Activated T-cell treated with anti-CD3 and anti-CD28 coated beads, Interleukin-2, amount 50 U/mL, for 72 hours (primary cell): ENCODE results near the gene HACE1. TPM values are rescaled to one million over a fixed set of nuclear protein-coding genes. Genes with fewer than 3 reads are reported as not detected.

Experiments
- ATAC-seq, 2 donors: fragments of 150-1000 bp; cut with Tn5 transposase; replicated peaks in 1 of 2; 2 replicates each; pipeline ENCODE4 v1.10.0; 2021; ENCODE audit warnings: moderate library complexity in 2 of 2, mild to moderate bottlenecking in 1 of 2
- DNase-seq, 2 donors: peaks; one replicate each; pipeline ENCODE4 v3.0.0; 2021 to 2022; ENCODE audit warnings: mixed read lengths in 1 of 2
- H3K27ac Mint-ChIP-seq: one replicate; pipeline ENCODE4 v1.8.0; 2022; ENCODE audit warnings: mild to moderate bottlenecking, moderate library complexity, mixed read lengths
- H3K27me3 Mint-ChIP-seq: one replicate; pipeline ENCODE4 v1.8.0; 2022; ENCODE audit warnings: low read depth, mixed read lengths
- H3K36me3 Mint-ChIP-seq, 2 donors: one replicate each; pipeline ENCODE4 v1.8.0; 2022; ENCODE audit warnings: mixed read lengths in 2 of 2, mild to moderate bottlenecking in 1 of 2; ENCODE audit not compliant: insufficient read depth in 2 of 2
- H3K4me1 Mint-ChIP-seq: one replicate; pipeline ENCODE4 v1.8.0; 2022; ENCODE audit warnings: low read depth, mixed read lengths
- H3K4me3 Mint-ChIP-seq, 2 donors: one replicate each; pipeline ENCODE4 v1.8.0; 2022; ENCODE audit warnings: mild to moderate bottlenecking in 2 of 2, mixed read lengths in 2 of 2, moderate library complexity in 2 of 2
- H3K9me3 Mint-ChIP-seq, 2 donors: one replicate each; pipeline ENCODE4 v1.8.0; 2022; ENCODE audit warnings: mixed read lengths in 2 of 2
- total RNA-seq, 2 donors: library from RNA; stranded (reverse); gene quantifications; one replicate each; pipeline ENCODE4 v1.2.3, GENCODE V29; 2022

Gene HACE1
- total RNA-seq, 2 donors from 2014 or later, result 17.7 to 22.5 TPM

- Mint-ChIP-seq H3K27me3 (no peaks in the 10 kb centered on the region), H3K9me3 (no peaks in the 10 kb centered on the region), H3K4me3 (no peak overlapping the region), H3K27ac (no peak overlapping the region), H3K4me1 (peaks cover 27% of the 10 kb centered on the region), H3K36me3 (no peaks in the 10 kb centered on the region)
- ATAC-seq, result no peak
- DNase-seq, result no peak
Observed at GRCh38 chr6:104685871-104686549, 173.7 kb downstream of the HACE1 start.

- Mint-ChIP-seq H3K27ac (no peak overlapping the region), H3K27me3 (no peaks in the 10 kb centered on the region), H3K4me3 (no peak overlapping the region), H3K4me1 (peaks cover 27% of the 10 kb centered on the region), H3K9me3 (no peaks in the 10 kb centered on the region), H3K36me3 (no peaks in the 10 kb centered on the region)
- DNase-seq (no peak), ATAC-seq (no peak)
Observed at GRCh38 chr6:104684911-104685415, 174.8 kb downstream of the HACE1 start.

- no peak overlapping the region for H3K4me3 Mint-ChIP-seq
- peak overlapping the region; percentile 66 for H3K27ac Mint-ChIP-seq
- H3K27me3 Mint-ChIP-seq, result no peaks in the 10 kb centered on the region
- H3K4me1 Mint-ChIP-seq, result peaks cover 27% of the 10 kb centered on the region
- no peaks in the 10 kb centered on the region for H3K9me3 Mint-ChIP-seq
- DNase-seq (no peak), ATAC-seq (no peak)
- no peaks in the 10 kb centered on the region for H3K36me3 Mint-ChIP-seq
Observed at GRCh38 chr6:104683809-104684208, 175.9 kb downstream of the HACE1 start.

- ATAC-seq, result peak; percentile 43 to 69
- H3K4me3 Mint-ChIP-seq, result no peak overlapping the region
Observed at GRCh38 chr6:104682722-104683643, 176.7 kb downstream of the HACE1 start.

GRCh38 chr6:104680539-104680938, 179.2 kb downstream of the HACE1 start:
- DNase-seq, result no peak
- H3K27me3 Mint-ChIP-seq, result no peaks in the 10 kb centered on the region
- H3K27ac Mint-ChIP-seq, result no peak overlapping the region
- H3K36me3 Mint-ChIP-seq, result peaks cover 0 to 2% of the 10 kb centered on the region in 2 donors
- H3K4me3 Mint-ChIP-seq, result no peak overlapping the region
- H3K9me3 Mint-ChIP-seq, result peaks cover 0 to 5% of the 10 kb centered on the region in 2 donors
- H3K4me1 Mint-ChIP-seq, result peaks cover 16% of the 10 kb centered on the region
- ATAC-seq, result no peak

More at GRCh38 chr6:104682722-104683643, 176.7 kb downstream of the HACE1 start:
- Mint-ChIP-seq H3K9me3 (peaks cover 0 to 2% of the 10 kb centered on the region in 2 donors), H3K4me1 (peaks cover 22% of the 10 kb centered on the region), H3K27me3 (no peaks in the 10 kb centered on the region), H3K27ac (peak overlapping the region; percentile 75), H3K36me3 (peaks cover 0 to 2% of the 10 kb centered on the region in 2 donors)
- peak; percentile 62 to 72 for DNase-seq

GRCh38 chr6:104679971-104680370, 179.7 kb downstream of the HACE1 start:
- Mint-ChIP-seq H3K4me1 (peaks cover 16% of the 10 kb centered on the region), H3K36me3 (peaks cover 2% of the 10 kb centered on the region in 2 donors), H3K9me3 (peaks cover 0 to 8% of the 10 kb centered on the region in 2 donors), H3K4me3 (no peak overlapping the region), H3K27me3 (no peaks in the 10 kb centered on the region), H3K27ac (no peak overlapping the region)
- DNase-seq, result no peak
- ATAC-seq, result no peak

Other genes with a start within 250 kb of the HACE1 start
- not detected for gene LIN28B, start 97.2 kb upstream of the HACE1 start, total RNA-seq